ENCODE results near the gene OPRL1. TPM values are rescaled to one million over a fixed set of nuclear protein-coding genes. Genes with fewer than 3 reads are reported as not detected.
"Not testable (repeated sequence)": the region's sequence is repeated elsewhere in the genome, so short reads cannot be mapped to it uniquely, and the experiment has no call there.

The OPRL1 gene
- total RNA-seq, 1 donor from 2014 or later = 0.49 TPM

GRCh38 chr20:64077876-64078551 lies 1.9 kb upstream of the OPRL1 start:
- intact Hi-C loops (cut with DNase I) = no loop called here
- DNase-seq (ENCODE audit: missing footprints) = peak; percentile 83
- ATAC-seq = no peak

DNA sequence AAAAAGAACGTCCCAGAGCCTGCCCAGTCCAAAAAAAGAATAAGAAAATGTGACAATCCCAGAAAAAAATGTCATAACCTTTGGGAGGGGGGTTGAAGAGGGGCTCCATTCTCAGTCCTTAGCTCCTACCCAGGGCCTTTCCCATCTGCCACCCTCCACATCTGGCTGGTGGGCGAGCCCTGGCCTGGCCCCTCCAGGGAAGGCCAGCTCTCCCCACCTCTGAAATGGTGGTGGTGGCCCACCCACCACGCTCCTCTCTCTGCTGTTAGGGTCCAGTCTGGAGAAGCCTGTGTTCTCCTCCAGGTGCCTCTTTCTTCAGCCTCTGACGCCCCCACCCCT lies 979 bp upstream of the OPRL1 start:
- intact Hi-C loops (cut with DNase I) = no loop called here
- DNase-seq (ENCODE audit: missing footprints) (no peak), ATAC-seq (no peak)

DNA sequence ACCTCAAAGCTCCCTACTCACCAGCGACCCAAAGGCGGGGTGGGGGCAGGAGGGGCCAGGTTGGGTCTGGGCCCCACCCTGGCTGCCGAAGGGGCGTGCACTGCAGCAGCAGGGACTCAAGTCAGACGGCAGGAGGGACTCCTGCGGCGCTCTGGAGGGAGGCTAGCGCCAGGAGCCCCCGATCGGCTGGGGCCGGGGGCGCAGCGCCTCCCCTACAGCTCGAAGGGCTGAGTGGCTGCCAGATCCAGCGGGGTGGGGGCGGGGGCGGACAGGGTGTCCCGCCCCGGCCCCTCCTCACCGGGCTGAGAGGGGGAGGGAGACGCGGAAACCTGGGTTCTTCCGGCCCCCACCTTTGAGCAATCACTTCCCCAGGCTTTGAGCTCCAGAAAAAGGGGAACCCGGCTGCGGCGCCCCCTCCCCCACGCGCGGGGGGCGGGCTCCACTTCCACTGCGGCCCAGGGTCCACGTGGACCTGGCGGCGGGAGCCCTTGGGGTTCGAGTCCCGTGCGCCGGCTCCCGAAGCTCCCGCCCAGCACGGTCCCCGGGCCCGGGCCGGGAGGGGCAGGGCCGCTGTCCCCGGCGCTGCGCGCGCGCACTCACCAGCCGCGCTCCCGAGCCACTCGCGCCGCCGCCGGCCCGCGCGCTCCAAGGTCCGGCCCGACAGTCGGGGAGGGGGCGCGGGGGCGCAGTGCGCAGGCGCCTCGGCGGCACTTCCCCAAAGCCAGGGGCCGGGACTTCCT lies 439 bp upstream of the OPRL1 start, which contains the start of gene RGS19:
Gene RGS19 (minus strand): TSS at position 246 of the 740 bp plus-strand sequence. CDS start 2,632 bp downstream, outside the sequence.
- ATAC-seq = peak; percentile 65
- peak; percentile 94 for DNase-seq (ENCODE audit: missing footprints)
- intact Hi-C loops (cut with DNase I) = loop anchor here (5.0 kb wide), 1 partner anchor 102 kb away; the partner anchor contains the start of gene SAMD10

DNA sequence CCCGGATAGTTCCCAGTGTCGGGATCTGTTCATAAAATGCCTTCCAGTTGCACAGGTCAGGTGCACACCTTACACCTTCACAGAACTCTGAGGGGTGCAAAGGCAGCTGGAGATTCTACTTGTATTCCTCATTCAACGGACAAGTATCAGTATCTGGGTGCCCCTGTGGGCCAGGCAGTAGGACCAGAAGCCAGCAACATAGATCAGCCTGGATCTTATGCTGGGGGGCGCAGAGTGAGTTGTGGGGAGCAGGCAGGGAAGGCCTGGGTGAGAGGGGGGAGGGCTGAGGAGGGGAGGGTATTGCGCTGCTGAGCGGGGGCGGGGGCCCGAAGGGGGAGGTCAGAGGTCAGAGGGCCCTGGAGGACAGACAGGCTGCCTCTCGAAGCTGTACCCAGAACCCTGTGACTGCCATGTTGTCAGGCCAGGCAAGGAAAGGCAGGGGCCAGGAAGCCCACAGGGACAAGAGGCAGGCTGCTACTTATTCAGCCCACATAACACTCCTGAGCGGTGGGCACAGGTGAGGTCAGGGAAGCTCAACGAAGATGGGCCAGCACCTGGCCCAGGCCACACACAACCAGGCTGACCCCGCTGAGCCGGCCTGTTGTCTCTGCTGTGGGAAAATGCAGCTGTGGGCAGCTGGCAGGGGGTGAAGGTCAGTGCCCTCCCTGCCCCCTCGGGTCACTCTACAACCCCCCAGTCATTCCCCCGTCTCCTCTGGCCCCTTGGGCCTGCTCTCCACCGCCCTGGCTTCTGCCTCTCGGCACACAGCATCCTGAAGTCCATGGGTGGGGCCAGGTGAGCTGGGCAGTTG lies 1.1 kb downstream of the OPRL1 start:
- DNase-seq (ENCODE audit: missing footprints) (peak; percentile 27), ATAC-seq (no peak)
- intact Hi-C loops (cut with DNase I) = loop anchor here (5.0 kb wide), 1 partner anchor 104 kb away; the partner anchor contains the start of gene SAMD10

- DNase-seq (ENCODE audit: missing footprints) (peak; percentile 59), ATAC-seq (no peak)
- intact Hi-C loops (cut with DNase I) = loop anchor here (5.0 kb wide), 1 partner anchor 104 kb away; the partner anchor contains the start of gene SAMD10
Measured at GRCh38 chr20:64081624-64081964, 1.7 kb downstream of the OPRL1 start.

DNA sequence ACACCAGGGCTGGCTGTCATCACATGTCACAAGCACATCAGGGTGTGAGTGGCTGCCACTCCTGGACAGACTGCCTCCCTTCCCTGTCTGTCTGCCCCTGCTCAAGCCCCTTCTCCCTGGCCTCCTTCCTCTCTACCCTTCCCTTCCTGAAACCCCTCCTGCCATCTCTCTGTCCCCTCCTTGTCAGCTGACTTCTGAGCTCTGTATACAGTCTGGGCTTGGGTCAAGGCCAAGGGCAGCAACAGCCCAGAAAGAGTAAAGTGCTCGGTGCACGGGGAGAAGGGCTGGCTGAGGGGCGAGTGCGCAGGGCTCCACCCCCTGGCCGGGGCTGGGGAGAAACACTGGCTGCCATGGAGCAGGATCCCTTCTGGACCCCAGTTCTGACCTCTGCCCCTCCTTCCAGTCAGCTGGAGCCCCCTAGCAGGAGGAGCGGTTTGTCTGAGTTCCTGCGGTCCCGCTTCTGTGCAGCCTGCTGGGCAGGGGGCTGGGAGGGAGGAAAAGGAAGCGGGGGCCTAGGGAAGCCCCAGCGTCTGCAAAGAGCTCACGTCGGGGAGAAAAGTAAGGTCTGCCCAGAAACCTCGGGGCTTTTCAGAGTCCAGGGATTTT lies 2.3 kb downstream of the OPRL1 start:
- peak; percentile 45 for DNase-seq (ENCODE audit: missing footprints)
- intact Hi-C loops (cut with DNase I) = loop anchor here (2.0 to 5.0 kb wide), 2 partner anchors 39 to 105 kb away; partner anchors contain the start of gene SAMD10
- ATAC-seq = no peak

- intact Hi-C loops (cut with DNase I) = loop anchor here (2.0 to 5.0 kb wide), 2 partner anchors 38 to 106 kb away; partner anchors contain the start of gene SAMD10
- ATAC-seq = no peak
- DNase-seq (ENCODE audit: missing footprints) = peak; percentile 59
Measured at GRCh38 chr20:64082820-64083377, 3.0 kb downstream of the OPRL1 start.

DNA sequence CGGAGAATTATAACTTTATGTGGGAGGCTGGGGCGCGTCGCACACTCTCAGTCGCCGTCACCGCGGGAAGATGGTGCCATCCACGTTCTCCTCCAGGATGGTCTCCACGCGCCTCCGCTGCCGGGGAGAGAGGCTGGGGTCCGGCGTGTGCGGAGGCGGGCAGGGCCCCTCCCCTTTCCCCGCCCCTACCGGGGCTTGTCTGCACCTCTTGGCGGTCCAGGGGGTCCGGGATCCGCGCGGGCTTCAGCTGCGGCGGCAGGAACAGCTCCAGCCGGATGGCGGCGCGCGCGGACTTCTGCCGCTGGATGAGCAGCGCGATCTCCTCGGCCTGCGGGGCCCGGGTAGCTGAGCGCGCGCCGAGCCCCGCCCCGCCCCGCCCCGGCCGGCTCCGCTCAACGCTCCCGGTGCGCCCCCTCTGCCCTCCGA lies 3.5 kb downstream of the OPRL1 start:
- peak; percentile 53 for ATAC-seq
- DNase-seq (ENCODE audit: missing footprints) = peak; percentile 92
- intact Hi-C loops (cut with DNase I) = loop anchor here (2.0 to 5.0 kb wide), 2 partner anchors 37 to 106 kb away; partner anchors contain the start of gene SAMD10

DNA sequence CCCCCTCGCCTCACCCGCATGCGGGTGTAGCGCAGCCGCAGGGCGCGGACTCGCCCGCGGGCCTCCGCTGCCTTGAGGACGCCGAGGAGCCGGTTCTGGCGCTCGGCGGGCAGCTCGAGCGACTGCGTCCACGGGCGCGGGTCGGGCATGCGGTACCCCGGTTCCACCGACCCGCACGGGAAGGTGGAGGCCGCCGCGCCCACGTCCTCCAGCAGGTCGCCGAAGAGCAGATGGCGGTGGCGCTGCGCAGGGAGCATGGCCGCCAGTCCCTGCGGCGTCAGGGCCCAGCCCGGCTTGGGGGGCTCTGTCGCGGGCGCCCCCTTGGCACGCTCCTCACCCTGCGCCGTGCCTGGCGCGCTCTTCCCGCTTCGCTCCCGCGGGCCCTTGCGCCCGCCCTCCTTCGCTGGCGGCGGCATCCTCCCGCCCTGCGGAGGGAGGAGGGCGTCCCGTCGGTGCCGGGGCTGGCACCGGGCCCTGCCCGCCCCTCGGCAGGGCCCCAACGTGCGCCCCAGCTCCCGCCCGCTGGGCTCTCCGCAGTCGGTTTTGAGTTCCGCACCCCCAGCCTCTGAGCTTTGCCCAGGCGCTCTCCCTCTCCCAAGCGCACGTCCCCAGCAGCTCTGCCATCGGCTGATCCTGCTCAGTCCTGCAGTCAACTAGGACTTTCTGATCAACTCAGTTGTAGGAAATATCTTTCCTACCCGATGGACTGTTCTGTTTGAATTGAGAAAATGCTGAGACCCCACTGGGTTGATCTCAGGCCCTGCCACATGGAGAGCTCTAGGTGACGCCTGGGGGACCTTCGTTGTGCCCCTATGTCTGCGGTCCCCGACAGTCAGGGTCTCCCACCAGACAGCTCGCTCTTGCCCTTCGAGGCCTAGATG lies 4.2 kb downstream of the OPRL1 start, which contains the start of gene LKAAEAR1:
Gene LKAAEAR1 (minus strand): TSS at position 595 of the 881 bp plus-strand sequence. CDS start 179 bp downstream, at position 416.
- intact Hi-C loops (cut with DNase I) = loop anchor here (2.0 to 5.0 kb wide), 2 partner anchors 37 to 107 kb away; partner anchors contain the start of gene SAMD10
- DNase-seq (ENCODE audit: missing footprints) = no peak
- no peak for ATAC-seq

DNA sequence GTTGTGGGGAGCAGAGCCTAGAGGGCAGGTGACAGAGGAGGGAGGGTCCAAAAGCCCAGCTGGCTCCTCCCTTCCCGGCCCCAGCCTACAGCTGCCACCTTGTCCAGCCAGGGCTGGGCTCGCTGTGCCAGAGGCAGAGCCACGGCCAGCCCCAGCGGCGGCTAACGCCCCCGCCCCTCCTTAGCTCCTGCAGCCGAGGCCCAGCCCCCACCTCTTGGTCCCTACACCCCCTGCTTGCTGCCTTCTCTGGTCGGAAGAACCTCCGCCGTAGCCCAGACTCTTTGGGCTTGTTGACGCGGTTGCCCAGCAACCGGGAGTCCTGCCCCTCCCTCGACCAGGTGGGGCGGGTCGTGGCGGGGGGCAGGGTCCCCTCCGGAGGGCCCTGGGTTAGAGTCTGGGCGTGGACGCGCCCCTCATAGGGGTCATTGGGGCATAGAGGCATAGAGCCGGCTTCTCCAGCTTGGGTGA lies 4.8 kb downstream of the OPRL1 start:
- peak; percentile 28 for DNase-seq (ENCODE audit: missing footprints)
- no peak for ATAC-seq
- intact Hi-C loops (cut with DNase I) = loop anchor here (5.0 kb wide), 1 partner anchor 107 kb away; the partner anchor contains the start of gene SAMD10

GRCh38 chr20:64086801-64087200 lies 6.9 kb downstream of the OPRL1 start:
- DNase-seq (ENCODE audit: missing footprints) (no peak), ATAC-seq (no peak)
- intact Hi-C loops (cut with DNase I) = no loop called here

DNA sequence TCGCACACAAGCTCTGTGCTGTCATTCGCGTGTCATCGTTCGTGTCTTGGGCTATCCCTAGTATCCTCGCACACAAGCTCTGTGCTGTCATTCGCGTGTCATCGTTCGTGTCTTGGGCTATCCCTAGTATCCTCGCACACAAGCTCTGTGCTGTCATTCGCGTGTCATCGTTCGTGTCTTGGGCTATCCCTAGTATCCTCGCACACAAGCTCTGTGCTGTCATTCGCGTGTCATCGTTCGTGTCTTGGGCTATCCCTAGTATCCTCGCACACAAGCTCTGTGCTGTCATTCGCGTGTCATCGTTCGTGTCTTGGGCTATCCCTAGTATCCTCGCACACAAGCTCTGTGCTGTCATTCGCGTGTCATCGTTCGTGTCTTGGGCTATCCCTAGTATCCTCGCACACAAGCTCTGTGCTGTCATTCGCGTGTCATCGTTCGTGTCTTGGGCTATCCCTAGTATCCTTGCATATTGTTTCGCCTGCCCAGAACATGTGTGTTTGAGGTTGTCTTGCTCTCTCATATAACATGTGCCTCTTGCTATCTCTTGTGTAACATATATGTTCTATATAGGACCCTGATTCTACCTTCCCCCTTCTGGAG lies 7.4 kb downstream of the OPRL1 start:
- DNase-seq (ENCODE audit: missing footprints); ATAC-seq; intact Hi-C loops (cut with DNase I): not testable (repeated sequence)

- intact Hi-C loops (cut with DNase I); ATAC-seq: not testable (repeated sequence)
- DNase-seq (ENCODE audit: missing footprints) = peak; percentile 66
Measured at GRCh38 chr20:64088586-64088985, 8.7 kb downstream of the OPRL1 start.

- DNase-seq (ENCODE audit: missing footprints) (no peak), ATAC-seq (no peak)
- intact Hi-C loops (cut with DNase I) = no loop called here
Measured at GRCh38 chr20:64090165-64090564, 10.3 kb downstream of the OPRL1 start.

GRCh38 chr20:64091340-64091739 lies 11.5 kb downstream of the OPRL1 start:
- intact Hi-C loops (cut with DNase I) = no loop called here
- ATAC-seq (no peak), DNase-seq (ENCODE audit: missing footprints) (peak; percentile 60)

- ATAC-seq = no peak
- intact Hi-C loops (cut with DNase I) = no loop called here
Measured at GRCh38 chr20:64091770-64092169, 11.9 kb downstream of the OPRL1 start.

More at GRCh38 chr20:64091770-64092169, 11.9 kb downstream of the OPRL1 start:
- no peak for DNase-seq (ENCODE audit: missing footprints)

Data from Right ventricle myocardium inferior (tissue), 1 donor.